Type B pancreatic cell (in vitro differentiated cells): ENCODE results near the gene RNF212. TPM values are rescaled to one million over a fixed set of nuclear protein-coding genes. Genes with fewer than 3 reads are reported as not detected.

Source experiments
- DNase-seq: peaks from one replicate; pipeline ENCODE4 v3.0.0; 2021; ENCODE audit warnings: mixed read lengths; ENCODE audit not compliant: unreplicated experiment; ENCODE audit errors: extremely low spot score
- H3K27ac Mint-ChIP-seq: 2 replicates; pipeline ENCODE4 v1.8.0; 2021; ENCODE audit warnings: mild to moderate bottlenecking, mixed read lengths
- H3K27me3 Mint-ChIP-seq: 2 replicates; pipeline ENCODE4 v1.8.0; 2021; ENCODE audit warnings: mixed read lengths
- H3K36me3 Mint-ChIP-seq: 2 replicates; pipeline ENCODE4 v1.8.0; 2021; ENCODE audit warnings: mixed read lengths
- H3K4me1 Mint-ChIP-seq: one replicate; pipeline ENCODE4 v1.8.0; 2021; ENCODE audit warnings: mixed read lengths; ENCODE audit not compliant: unreplicated experiment
- H3K4me3 Mint-ChIP-seq: 2 replicates; pipeline ENCODE4 v1.8.0; 2021; ENCODE audit warnings: mild to moderate bottlenecking, mixed read lengths
- H3K9me3 Mint-ChIP-seq: 2 replicates; pipeline ENCODE4 v1.8.0; 2021; ENCODE audit warnings: mixed read lengths
- CTCF ChIP-seq: fragments of 200-600 bp; sonication (generic); conservative IDR thresholded peaks from 2 replicates; pipeline ENCODE4 v1.5.0; 2021; ENCODE audit warnings: antibody characterized with exemption, mild to moderate bottlenecking
- total RNA-seq: library from RNA; stranded (reverse); gene quantifications from 2 replicates; pipeline ENCODE4 v1.2.1, GENCODE V29; 2021; ENCODE audit warnings: low replicate concordance

Gene RNF212
- total RNA-seq, 1 donor from 2014 or later: 3.5 TPM

DNA sequence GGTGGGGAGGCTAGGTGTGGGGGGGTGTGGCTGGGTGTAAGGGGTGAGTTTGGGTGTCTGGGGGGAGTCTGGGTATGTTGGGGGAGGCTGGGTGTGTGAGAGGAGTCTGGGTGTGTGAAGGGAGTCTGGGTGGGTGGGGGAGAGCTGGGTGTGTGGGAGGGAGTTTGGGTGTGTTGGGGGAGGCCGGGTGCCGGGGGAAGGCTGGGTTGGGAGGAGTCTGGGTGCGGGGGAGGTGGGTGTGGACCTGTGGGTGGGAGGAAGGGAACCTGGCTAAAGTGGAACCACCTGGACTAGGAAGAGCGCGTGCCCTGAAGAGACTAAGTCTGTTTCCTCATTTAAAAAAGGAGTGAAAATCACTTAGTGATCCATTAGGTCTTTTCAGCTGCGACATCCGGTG, 40.8 kb upstream of the RNF212 start:
- Mint-ChIP-seq H3K36me3 (no peaks in the 10 kb centered on the region), H3K4me3 (no peak overlapping the region), H3K27ac (no peak overlapping the region), H3K27me3 (peaks cover 51% of the 10 kb centered on the region), H3K9me3 (peaks cover 8% of the 10 kb centered on the region), H3K4me1 (no peaks in the 10 kb centered on the region)
- no peak for TF ChIP-seq CTCF
- no peak for DNase-seq

- Mint-ChIP-seq H3K4me1 (no peaks in the 10 kb centered on the region), H3K27ac (no peak overlapping the region), H3K27me3 (peaks cover 53% of the 10 kb centered on the region)
Measured at GRCh38 chr4:1153567-1154090, 40.3 kb upstream of the RNF212 start.

DNA sequence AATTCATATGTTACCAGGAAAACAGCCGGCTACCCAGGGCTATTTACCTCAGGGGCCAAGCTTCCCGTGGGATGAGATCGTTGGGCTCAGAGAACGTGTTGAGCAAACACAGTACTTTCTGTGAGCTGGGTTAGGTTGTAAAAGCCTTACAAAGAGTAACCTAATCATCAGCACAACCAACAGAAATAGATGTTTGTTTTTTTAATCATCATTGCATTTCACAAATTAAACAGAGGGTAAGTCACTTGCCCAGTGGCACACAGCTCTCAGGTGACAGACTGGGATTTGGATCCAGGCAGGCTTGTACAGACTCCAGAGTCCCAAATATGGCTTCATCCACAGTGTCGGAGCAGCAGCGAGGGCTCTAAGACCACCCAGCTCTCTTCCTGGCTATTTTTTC, 38.9 kb upstream of the RNF212 start:
- no peak for DNase-seq
- Mint-ChIP-seq H3K36me3 (no peaks in the 10 kb centered on the region), H3K4me1 (no peaks in the 10 kb centered on the region), H3K9me3 (no peaks in the 10 kb centered on the region), H3K27me3 (peaks cover 54% of the 10 kb centered on the region), H3K27ac (no peak overlapping the region), H3K4me3 (no peak overlapping the region)
- no peak for TF ChIP-seq CTCF

More at GRCh38 chr4:1153567-1154090, 40.3 kb upstream of the RNF212 start:
- H3K36me3 Mint-ChIP-seq: no peaks in the 10 kb centered on the region
- DNase-seq: no peak
- TF ChIP-seq CTCF: no peak
- peaks cover 8% of the 10 kb centered on the region for H3K9me3 Mint-ChIP-seq
- H3K4me3 Mint-ChIP-seq: no peak overlapping the region

- TF ChIP-seq CTCF: no peak
- H3K36me3 Mint-ChIP-seq: no peaks in the 10 kb centered on the region
- H3K4me1 Mint-ChIP-seq: no peaks in the 10 kb centered on the region
- no peak for DNase-seq
- H3K9me3 Mint-ChIP-seq: no peaks in the 10 kb centered on the region
- H3K27me3 Mint-ChIP-seq: peaks cover 52% of the 10 kb centered on the region
- no peak overlapping the region for H3K27ac Mint-ChIP-seq
- no peak overlapping the region for H3K4me3 Mint-ChIP-seq
Measured at GRCh38 chr4:1151541-1151940, 38.2 kb upstream of the RNF212 start.

DNA sequence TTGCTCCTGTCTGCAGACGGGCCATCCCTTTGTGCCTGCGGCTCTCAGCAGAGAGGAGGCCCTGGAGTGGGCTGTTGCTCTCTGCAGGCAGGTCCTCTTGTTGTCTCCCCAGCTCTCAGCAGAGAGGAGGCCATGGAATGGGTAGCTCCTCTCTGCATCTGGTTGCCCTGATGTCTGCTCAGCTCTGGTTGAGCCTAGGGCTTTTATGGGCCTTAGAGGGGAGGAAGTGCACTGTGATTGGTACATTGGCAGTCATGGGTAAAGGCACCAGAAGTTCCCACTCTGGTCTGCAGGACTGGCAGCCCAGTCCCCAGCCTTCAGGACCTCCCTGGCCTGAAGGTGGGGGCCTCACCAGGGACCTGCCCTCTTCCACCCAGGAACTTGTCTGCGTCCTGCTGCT, 37.5 kb upstream of the RNF212 start:
- Mint-ChIP-seq H3K4me3 (no peak overlapping the region), H3K27me3 (peaks cover 47% of the 10 kb centered on the region), H3K9me3 (no peaks in the 10 kb centered on the region), H3K27ac (no peak overlapping the region), H3K4me1 (no peaks in the 10 kb centered on the region), H3K36me3 (no peaks in the 10 kb centered on the region)
- no peak for DNase-seq
- TF ChIP-seq CTCF: no peak

DNA sequence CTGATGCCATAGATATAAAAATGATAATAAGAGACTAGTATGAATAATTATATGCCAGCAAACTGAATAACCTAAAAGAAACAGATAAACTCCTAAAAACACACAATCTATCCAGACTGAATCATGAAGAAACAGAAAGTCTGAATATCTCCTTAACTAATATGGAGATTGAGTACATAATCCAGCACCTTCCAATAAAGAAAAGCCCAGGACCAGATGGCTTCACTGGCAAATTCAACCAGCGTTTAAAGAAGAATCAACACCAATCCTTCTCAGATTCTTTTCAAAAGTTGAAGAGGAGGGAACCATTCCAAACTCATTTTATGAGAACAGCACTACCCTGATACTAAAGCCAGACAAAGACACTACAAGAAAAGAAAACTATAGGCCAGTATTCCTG, 26.5 kb upstream of the RNF212 start:
- Mint-ChIP-seq H3K27ac (no peak overlapping the region), H3K36me3 (no peaks in the 10 kb centered on the region), H3K9me3 (no peaks in the 10 kb centered on the region), H3K4me3 (no peak overlapping the region), H3K4me1 (no peaks in the 10 kb centered on the region), H3K27me3 (peaks cover 70% of the 10 kb centered on the region)
- DNase-seq: no peak
- no peak for TF ChIP-seq CTCF
